Panc1 (cell line): ENCODE results near the gene ZNF20.
A peak's percentile ranks its signal among the peaks of the same experiment; 100 is the strongest.

Experiments used
- POLR2AphosphoS5 ChIP-seq: IDR thresholded peaks from 2 replicates; pipeline ENCODE4 v1.6.1; 2012; ENCODE audit warnings: mild to moderate bottlenecking, low read depth, low read length, moderate library complexity
- SIN3A ChIP-seq: IDR thresholded peaks from 2 replicates; pipeline ENCODE4 v1.6.1; 2012; ENCODE audit warnings: low read depth, mild to moderate bottlenecking, low read length, moderate library complexity, borderline replicate concordance; ENCODE audit not compliant: insufficient read depth
- TF ChIP-seq, protein P1 (sequence below): fragments of 450-650 bp; IDR thresholded peaks from 2 replicates; pipeline ENCODE4 v1.5.1; 2017; ENCODE audit warnings: mild to moderate bottlenecking
- TF ChIP-seq, protein P2 (sequence below), 2 experiments: IDR thresholded peaks; 2 replicates each; pipeline ENCODE4 v1.6.1; 2011 to 2012; ENCODE audit warnings: low read depth in 2 of 2, control low read depth in 1 of 2, low read length in 1 of 2, mild to moderate bottlenecking in 1 of 2, moderate library complexity in 1 of 2; ENCODE audit not compliant: insufficient read depth in 1 of 2

DNA sequence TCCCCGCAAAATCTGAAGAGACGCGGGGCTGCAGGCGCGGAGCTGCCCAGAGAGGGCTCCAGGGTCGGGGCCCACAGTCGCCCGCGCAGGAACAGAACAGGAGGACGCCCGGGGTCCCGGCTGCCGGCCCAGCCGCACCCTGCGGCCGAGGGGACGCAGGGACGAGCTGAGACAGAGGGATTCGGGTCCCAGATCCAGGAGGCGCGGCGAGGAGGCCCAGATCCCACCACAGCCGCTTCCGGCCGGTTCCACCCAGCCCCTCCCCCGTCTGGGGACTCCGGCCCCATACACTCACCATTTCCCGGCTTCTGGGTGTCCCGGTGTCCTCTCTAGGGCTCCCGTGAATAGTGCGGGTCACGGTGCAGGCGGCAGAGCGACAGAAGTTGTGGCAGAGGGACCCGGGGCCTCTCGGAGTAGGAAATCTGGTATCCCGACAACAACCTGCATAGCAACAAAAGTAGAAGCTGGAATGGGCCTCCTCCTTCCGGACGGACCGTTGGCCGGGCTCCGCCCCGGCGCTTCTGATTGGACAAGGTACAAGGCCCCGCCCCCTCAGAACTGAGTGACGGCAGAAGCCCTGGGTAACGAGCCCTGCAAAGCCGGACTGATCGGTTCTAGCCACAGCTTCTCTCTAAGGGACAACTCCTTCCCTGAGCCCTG, at the start of gene ZNF20:
- TF ChIP-seq, protein P1, sequence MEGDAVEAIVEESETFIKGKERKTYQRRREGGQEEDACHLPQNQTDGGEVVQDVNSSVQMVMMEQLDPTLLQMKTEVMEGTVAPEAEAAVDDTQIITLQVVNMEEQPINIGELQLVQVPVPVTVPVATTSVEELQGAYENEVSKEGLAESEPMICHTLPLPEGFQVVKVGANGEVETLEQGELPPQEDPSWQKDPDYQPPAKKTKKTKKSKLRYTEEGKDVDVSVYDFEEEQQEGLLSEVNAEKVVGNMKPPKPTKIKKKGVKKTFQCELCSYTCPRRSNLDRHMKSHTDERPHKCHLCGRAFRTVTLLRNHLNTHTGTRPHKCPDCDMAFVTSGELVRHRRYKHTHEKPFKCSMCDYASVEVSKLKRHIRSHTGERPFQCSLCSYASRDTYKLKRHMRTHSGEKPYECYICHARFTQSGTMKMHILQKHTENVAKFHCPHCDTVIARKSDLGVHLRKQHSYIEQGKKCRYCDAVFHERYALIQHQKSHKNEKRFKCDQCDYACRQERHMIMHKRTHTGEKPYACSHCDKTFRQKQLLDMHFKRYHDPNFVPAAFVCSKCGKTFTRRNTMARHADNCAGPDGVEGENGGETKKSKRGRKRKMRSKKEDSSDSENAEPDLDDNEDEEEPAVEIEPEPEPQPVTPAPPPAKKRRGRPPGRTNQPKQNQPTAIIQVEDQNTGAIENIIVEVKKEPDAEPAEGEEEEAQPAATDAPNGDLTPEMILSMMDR = no peak
- TF ChIP-seq POLR2AphosphoS5 (peak; percentile 76), SIN3A (peak; percentile 78; the same call in 1 of the 2 replicates)
- TF ChIP-seq, protein P2, sequence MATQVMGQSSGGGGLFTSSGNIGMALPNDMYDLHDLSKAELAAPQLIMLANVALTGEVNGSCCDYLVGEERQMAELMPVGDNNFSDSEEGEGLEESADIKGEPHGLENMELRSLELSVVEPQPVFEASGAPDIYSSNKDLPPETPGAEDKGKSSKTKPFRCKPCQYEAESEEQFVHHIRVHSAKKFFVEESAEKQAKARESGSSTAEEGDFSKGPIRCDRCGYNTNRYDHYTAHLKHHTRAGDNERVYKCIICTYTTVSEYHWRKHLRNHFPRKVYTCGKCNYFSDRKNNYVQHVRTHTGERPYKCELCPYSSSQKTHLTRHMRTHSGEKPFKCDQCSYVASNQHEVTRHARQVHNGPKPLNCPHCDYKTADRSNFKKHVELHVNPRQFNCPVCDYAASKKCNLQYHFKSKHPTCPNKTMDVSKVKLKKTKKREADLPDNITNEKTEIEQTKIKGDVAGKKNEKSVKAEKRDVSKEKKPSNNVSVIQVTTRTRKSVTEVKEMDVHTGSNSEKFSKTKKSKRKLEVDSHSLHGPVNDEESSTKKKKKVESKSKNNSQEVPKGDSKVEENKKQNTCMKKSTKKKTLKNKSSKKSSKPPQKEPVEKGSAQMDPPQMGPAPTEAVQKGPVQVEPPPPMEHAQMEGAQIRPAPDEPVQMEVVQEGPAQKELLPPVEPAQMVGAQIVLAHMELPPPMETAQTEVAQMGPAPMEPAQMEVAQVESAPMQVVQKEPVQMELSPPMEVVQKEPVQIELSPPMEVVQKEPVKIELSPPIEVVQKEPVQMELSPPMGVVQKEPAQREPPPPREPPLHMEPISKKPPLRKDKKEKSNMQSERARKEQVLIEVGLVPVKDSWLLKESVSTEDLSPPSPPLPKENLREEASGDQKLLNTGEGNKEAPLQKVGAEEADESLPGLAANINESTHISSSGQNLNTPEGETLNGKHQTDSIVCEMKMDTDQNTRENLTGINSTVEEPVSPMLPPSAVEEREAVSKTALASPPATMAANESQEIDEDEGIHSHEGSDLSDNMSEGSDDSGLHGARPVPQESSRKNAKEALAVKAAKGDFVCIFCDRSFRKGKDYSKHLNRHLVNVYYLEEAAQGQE (IDR thresholded peaks at IDR 0.05; ENCODE audit: insufficient read depth in 1 of 2, low read depth in 2 of 2, low read length in 1 of 2) = no peak
